SK-N-SH (cell line): Measurements from ENCODE around the gene ELAVL2.

Experiments
- CTCF ChIP-seq: fragments of 200-600 bp; sonication (generic); IDR thresholded peaks from 2 replicates; pipeline ENCODE4 v1.6.1; 2017; ENCODE audit warnings: antibody characterized with exemption, mild to moderate bottlenecking, moderate library complexity
- ELF1 ChIP-seq: IDR thresholded peaks from 2 replicates; pipeline ENCODE4 v1.4.0; 2012
- MXI1 ChIP-seq: IDR thresholded peaks from 2 replicates; pipeline ENCODE4 v1.6.1; 2012; ENCODE audit warnings: mild to moderate bottlenecking, low read depth, low read length, improper control_type of control experiment

DNA sequence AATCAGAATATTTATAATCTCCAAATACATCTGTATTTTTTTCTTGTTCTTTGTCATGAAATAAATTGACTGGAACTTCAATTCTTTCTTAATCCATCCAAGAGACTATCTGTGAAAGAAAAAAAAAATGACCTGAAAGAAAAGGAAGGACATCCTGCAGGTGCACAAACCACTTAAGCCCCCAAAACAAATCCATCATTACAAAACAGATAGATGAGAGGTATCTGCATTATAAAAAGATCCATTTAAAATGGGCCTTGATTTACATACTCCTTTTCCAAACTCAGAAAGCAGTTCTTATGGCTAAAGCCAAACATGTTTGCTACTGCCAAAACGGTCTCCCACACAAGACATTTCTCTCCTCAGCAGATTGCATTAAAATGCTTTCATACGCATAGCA is 85.5 kb downstream of the ELAVL2 start:
- no peak for TF ChIP-seq MXI1
- TF ChIP-seq CTCF, result no peak
- no peak for TF ChIP-seq ELF1
